NT2/D1 (cell line): ENCODE data around the gene ENPP1.

ENCODE experiments used
- SUZ12 ChIP-seq: IDR thresholded peaks from 2 replicates; pipeline ENCODE4 v1.6.1; 2011; ENCODE audit not compliant: insufficient read length, insufficient read depth; ENCODE audit errors: extremely low read depth
- YY1 ChIP-seq: IDR thresholded peaks from 2 replicates; pipeline ENCODE4 v1.6.1; 2011; ENCODE audit not compliant: insufficient read length, insufficient read depth
- ZNF274 ChIP-seq: IDR thresholded peaks from 2 replicates; pipeline ENCODE4 v1.6.1; 2011; ENCODE audit warnings: mild to moderate bottlenecking, low read depth, low read length

- TF ChIP-seq ZNF274 (no peak), SUZ12 (no peak), YY1 (no peak)
Observed at GRCh38 chr6:131840441-131840840, 32.6 kb downstream of the ENPP1 start.
